ENCODE results near the gene NUP54. TPM values are rescaled to one million over a fixed set of nuclear protein-coding genes. Genes with fewer than 3 reads are reported as not detected.
A peak's percentile ranks its signal among the peaks of the same experiment; 100 is the strongest.

NUP54 gene
- total and polyA plus RNA-seq, 9 of the 15 experiments (the other 6 are each of a cell fraction or from before 2014, with no cell fraction given): 29.6 to 115 (median 67.7) TPM

DNA sequence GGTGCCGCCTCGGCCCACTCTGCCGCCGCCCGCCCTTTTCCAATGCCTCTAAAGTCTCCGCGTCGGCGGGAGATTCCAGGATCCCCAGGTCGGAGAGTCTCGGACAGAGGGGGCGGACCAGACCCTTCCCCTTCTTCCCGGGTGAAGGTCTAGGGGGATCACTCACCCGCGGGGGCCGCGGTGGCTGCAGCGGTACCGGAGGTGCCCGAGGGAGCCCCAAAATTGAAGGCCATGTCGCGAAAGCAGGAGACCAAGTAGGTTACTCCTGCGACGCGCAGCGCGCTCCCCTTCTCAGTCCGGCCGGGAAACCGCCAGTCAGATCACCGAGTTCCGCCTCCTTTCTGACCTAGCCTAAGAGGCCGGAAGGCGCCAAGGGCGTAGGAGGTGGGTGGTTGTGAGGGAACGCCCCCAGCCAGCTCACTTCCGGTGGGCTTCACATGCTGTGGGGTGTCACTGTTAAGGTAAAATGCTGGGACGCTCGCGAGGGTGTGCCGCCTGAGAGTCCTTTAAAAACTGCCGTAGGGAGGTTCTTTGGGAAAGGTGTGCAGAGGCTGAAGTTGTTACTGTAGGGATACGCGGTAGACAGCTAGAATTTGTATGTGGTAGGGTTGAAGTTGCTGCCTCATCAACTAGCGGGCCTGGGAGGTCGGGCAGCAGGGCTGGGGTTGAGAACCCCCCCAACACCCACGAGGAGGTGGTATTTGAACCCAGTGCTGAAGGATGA lies at the start of gene NUP54 (continued):
- TF ChIP-seq, protein P1, sequence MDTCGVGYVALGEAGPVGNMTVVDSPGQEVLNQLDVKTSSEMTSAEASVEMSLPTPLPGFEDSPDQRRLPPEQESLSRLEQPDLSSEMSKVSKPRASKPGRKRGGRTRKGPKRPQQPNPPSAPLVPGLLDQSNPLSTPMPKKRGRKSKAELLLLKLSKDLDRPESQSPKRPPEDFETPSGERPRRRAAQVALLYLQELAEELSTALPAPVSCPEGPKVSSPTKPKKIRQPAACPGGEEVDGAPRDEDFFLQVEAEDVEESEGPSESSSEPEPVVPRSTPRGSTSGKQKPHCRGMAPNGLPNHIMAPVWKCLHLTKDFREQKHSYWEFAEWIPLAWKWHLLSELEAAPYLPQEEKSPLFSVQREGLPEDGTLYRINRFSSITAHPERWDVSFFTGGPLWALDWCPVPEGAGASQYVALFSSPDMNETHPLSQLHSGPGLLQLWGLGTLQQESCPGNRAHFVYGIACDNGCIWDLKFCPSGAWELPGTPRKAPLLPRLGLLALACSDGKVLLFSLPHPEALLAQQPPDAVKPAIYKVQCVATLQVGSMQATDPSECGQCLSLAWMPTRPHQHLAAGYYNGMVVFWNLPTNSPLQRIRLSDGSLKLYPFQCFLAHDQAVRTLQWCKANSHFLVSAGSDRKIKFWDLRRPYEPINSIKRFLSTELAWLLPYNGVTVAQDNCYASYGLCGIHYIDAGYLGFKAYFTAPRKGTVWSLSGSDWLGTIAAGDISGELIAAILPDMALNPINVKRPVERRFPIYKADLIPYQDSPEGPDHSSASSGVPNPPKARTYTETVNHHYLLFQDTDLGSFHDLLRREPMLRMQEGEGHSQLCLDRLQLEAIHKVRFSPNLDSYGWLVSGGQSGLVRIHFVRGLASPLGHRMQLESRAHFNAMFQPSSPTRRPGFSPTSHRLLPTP (IDR thresholded peaks at IDR 0.05; ENCODE audit: borderline replicate concordance, extremely low read depth, insufficient read length): no peak
- TF ChIP-seq, protein P2, sequence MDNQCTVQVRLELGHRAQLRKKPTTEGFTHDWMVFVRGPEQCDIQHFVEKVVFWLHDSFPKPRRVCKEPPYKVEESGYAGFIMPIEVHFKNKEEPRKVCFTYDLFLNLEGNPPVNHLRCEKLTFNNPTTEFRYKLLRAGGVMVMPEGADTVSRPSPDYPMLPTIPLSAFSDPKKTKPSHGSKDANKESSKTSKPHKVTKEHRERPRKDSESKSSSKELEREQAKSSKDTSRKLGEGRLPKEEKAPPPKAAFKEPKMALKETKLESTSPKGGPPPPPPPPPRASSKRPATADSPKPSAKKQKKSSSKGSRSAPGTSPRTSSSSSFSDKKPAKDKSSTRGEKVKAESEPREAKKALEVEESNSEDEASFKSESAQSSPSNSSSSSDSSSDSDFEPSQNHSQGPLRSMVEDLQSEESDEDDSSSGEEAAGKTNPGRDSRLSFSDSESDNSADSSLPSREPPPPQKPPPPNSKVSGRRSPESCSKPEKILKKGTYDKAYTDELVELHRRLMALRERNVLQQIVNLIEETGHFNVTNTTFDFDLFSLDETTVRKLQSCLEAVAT (IDR thresholded peaks at IDR 0.05): peak in 1 of 2 experiments; percentile 14; a peak in 1 of 4 replicates
- TF ChIP-seq PURB (CRISPR knock-in tag; IDR thresholded peaks at IDR 0.05; ENCODE audit: low read depth): no peak
- TF ChIP-seq RFX7 (CRISPR knock-in tag; IDR thresholded peaks at IDR 0.05): no peak
- TF ChIP-seq SAFB2 (IDR thresholded peaks at IDR 0.05; ENCODE audit: borderline replicate concordance, low read depth, low read length, severe bottlenecking): no peak
- TF ChIP-seq FOXA1 (IDR thresholded peaks at IDR 0.05; ENCODE audit: borderline replicate concordance): no peak
- TF ChIP-seq HMGN3 (IDR thresholded peaks at IDR 0.05; ENCODE audit: borderline replicate concordance, extremely low read depth, insufficient read length, low read depth, low read length): no peak
- TF ChIP-seq MCM7 (IDR thresholded peaks at IDR 0.05): no peak
- TF ChIP-seq MYNN (IDR thresholded peaks at IDR 0.05): peak; percentile 66; the same call in 1 of the 2 replicates
- TF ChIP-seq MYNN (CRISPR knock-in tag; IDR thresholded peaks at IDR 0.05): no peak
- TF ChIP-seq, protein P3, sequence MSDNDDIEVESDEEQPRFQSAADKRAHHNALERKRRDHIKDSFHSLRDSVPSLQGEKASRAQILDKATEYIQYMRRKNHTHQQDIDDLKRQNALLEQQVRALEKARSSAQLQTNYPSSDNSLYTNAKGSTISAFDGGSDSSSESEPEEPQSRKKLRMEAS (CRISPR knock-in tag; IDR thresholded peaks at IDR 0.05): peak; percentile 84
- no peak for TF ChIP-seq NBN (IDR thresholded peaks at IDR 0.05; ENCODE audit: low read depth)
- peak; percentile 94 for TF ChIP-seq KLF1 (tag; IDR thresholded peaks at IDR 0.05)
- peak; percentile 58; the same call in 1 of the 2 replicates for TF ChIP-seq SMARCA4 (IDR thresholded peaks at IDR 0.05)
- TF ChIP-seq, protein P4, sequence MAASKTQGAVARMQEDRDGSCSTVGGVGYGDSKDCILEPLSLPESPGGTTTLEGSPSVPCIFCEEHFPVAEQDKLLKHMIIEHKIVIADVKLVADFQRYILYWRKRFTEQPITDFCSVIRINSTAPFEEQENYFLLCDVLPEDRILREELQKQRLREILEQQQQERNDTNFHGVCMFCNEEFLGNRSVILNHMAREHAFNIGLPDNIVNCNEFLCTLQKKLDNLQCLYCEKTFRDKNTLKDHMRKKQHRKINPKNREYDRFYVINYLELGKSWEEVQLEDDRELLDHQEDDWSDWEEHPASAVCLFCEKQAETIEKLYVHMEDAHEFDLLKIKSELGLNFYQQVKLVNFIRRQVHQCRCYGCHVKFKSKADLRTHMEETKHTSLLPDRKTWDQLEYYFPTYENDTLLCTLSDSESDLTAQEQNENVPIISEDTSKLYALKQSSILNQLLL (CRISPR knock-in tag; IDR thresholded peaks at IDR 0.05; ENCODE audit: borderline replicate concordance): no peak
- no peak for TF ChIP-seq ZNF780A (CRISPR knock-in tag; IDR thresholded peaks at IDR 0.05)
- TF ChIP-seq, protein P5, sequence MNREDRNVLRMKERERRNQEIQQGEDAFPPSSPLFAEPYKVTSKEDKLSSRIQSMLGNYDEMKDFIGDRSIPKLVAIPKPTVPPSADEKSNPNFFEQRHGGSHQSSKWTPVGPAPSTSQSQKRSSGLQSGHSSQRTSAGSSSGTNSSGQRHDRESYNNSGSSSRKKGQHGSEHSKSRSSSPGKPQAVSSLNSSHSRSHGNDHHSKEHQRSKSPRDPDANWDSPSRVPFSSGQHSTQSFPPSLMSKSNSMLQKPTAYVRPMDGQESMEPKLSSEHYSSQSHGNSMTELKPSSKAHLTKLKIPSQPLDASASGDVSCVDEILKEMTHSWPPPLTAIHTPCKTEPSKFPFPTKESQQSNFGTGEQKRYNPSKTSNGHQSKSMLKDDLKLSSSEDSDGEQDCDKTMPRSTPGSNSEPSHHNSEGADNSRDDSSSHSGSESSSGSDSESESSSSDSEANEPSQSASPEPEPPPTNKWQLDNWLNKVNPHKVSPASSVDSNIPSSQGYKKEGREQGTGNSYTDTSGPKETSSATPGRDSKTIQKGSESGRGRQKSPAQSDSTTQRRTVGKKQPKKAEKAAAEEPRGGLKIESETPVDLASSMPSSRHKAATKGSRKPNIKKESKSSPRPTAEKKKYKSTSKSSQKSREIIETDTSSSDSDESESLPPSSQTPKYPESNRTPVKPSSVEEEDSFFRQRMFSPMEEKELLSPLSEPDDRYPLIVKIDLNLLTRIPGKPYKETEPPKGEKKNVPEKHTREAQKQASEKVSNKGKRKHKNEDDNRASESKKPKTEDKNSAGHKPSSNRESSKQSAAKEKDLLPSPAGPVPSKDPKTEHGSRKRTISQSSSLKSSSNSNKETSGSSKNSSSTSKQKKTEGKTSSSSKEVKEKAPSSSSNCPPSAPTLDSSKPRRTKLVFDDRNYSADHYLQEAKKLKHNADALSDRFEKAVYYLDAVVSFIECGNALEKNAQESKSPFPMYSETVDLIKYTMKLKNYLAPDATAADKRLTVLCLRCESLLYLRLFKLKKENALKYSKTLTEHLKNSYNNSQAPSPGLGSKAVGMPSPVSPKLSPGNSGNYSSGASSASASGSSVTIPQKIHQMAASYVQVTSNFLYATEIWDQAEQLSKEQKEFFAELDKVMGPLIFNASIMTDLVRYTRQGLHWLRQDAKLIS (CRISPR knock-in tag; IDR thresholded peaks at IDR 0.05): peak; percentile 96
- TF ChIP-seq TAF9B (IDR thresholded peaks at IDR 0.05; ENCODE audit: partially characterized antibody): peak; percentile 97
- TF ChIP-seq TGIF2 (CRISPR knock-in tag; IDR thresholded peaks at IDR 0.05): peak; percentile 92

All from K562 (cell line).